GM21381 (cell line): Measurements from ENCODE around the gene ZCCHC3.

Experiments used
- ATAC-seq: cut with Tn5 transposase; IDR thresholded peaks from one replicate; pipeline ENCODE4 v1.9.1; 2021; ENCODE audit warnings: mild to moderate bottlenecking, moderate library complexity; ENCODE audit not compliant: unreplicated experiment

ZCCHC3 gene

GRCh38 chr20:278607-279571 is 18.5 kb upstream of the ZCCHC3 start:
- no peak for ATAC-seq

GRCh38 chr20:284172-284571 is 13.2 kb upstream of the ZCCHC3 start:
- no peak for ATAC-seq

GRCh38 chr20:286508-286907 is 10.9 kb upstream of the ZCCHC3 start:
- no peak for ATAC-seq

GRCh38 chr20:288956-289692 is 8.2 kb upstream of the ZCCHC3 start:
- no peak for ATAC-seq

- no peak for ATAC-seq
These were observed 7.7 kb upstream of the ZCCHC3 start for GRCh38 chr20:289693-290083.

- peak; percentile 90 for ATAC-seq
These were observed 7.1 kb upstream of the ZCCHC3 start, which contains the start of gene C20orf96 for GRCh38 chr20:290084-290831. Gene C20orf96, minus strand, starts transcription at chr20:290750. Its CDS starts 140 bp downstream, at chr20:290610.

- ATAC-seq: no peak
These were observed 2.8 kb upstream of the ZCCHC3 start for GRCh38 chr20:294602-295001.

GRCh38 chr20:295804-296203 is 1.6 kb upstream of the ZCCHC3 start:
- no peak for ATAC-seq

GRCh38 chr20:297925-298775 is 780 bp downstream of the ZCCHC3 start:
- ATAC-seq: peak; percentile 28

- no peak for ATAC-seq
These were observed 1.5 kb downstream of the ZCCHC3 start for GRCh38 chr20:298776-299391.

GRCh38 chr20:300345-300990 is 3.1 kb downstream of the ZCCHC3 start:
- ATAC-seq: no peak

- no peak for ATAC-seq
These were observed 4.8 kb downstream of the ZCCHC3 start for GRCh38 chr20:301886-302848.

- ATAC-seq: no peak
These were observed 8.4 kb downstream of the ZCCHC3 start for GRCh38 chr20:305745-306144.

GRCh38 chr20:308427-309038 is 11.2 kb downstream of the ZCCHC3 start:
- ATAC-seq: no peak

- no peak for ATAC-seq
These were observed 12.0 kb downstream of the ZCCHC3 start for GRCh38 chr20:309306-309840.

- ATAC-seq: peak; percentile 94
These were observed 12.7 kb downstream of the ZCCHC3 start for GRCh38 chr20:309841-310644.

- ATAC-seq: no peak
These were observed 13.3 kb downstream of the ZCCHC3 start for GRCh38 chr20:310645-311044.
